ENCODE results near the gene DDX51.

- no peak for TF ChIP-seq CTCF (conservative IDR thresholded peaks at IDR 0.05; ENCODE audit: low read depth in 2 of 2)
- no peak for TF ChIP-seq POLR2AphosphoS5 (IDR thresholded peaks at IDR 0.05; ENCODE audit: low read depth)
- no peak for TF ChIP-seq ZNF331 (CRISPR knock-in tag; IDR thresholded peaks at IDR 0.05; ENCODE audit: low read depth)
- TF ChIP-seq ZNF114 (CRISPR knock-in tag; IDR thresholded peaks at IDR 0.05), result no peak
- no peak for TF ChIP-seq EZH2phosphoT487 (IDR thresholded peaks at IDR 0.05; ENCODE audit: unreplicated experiment)
- no peak for TF ChIP-seq EZH2 (IDR thresholded peaks at IDR 0.05; ENCODE audit: low read depth, unreplicated experiment)
- TF ChIP-seq CREB1 (CRISPR knock-in tag; IDR thresholded peaks at IDR 0.05; ENCODE audit: low read depth), result no peak
- no peak for TF ChIP-seq REST (IDR thresholded peaks at IDR 0.05; ENCODE audit: unreplicated experiment)
- TF ChIP-seq NANOG (IDR thresholded peaks at IDR 0.05; ENCODE audit: borderline replicate concordance), result no peak
- TF ChIP-seq JUNB (IDR thresholded peaks at IDR 0.05; ENCODE audit: unreplicated experiment), result no peak
- TF ChIP-seq ETS1 (IDR thresholded peaks at IDR 0.05), result no peak
- no peak for TF ChIP-seq ZNF462 (CRISPR knock-in tag; IDR thresholded peaks at IDR 0.05)
These were observed 10.2 kb upstream of the DDX51 start for GRCh38 chr12:132154341-132154761.

Measured in GM23338 (cell line).